Activated naive CD4-positive, alpha-beta T cell treated with Interleukin-2 at 50 U/mL for 16 hours (primary cell): ENCODE data around the gene ARHGAP22.

ENCODE experiments used
- DNase-seq: peaks from one replicate; pipeline ENCODE4 v3.0.0-alpha.2; 2020

Gene ARHGAP22

DNA sequence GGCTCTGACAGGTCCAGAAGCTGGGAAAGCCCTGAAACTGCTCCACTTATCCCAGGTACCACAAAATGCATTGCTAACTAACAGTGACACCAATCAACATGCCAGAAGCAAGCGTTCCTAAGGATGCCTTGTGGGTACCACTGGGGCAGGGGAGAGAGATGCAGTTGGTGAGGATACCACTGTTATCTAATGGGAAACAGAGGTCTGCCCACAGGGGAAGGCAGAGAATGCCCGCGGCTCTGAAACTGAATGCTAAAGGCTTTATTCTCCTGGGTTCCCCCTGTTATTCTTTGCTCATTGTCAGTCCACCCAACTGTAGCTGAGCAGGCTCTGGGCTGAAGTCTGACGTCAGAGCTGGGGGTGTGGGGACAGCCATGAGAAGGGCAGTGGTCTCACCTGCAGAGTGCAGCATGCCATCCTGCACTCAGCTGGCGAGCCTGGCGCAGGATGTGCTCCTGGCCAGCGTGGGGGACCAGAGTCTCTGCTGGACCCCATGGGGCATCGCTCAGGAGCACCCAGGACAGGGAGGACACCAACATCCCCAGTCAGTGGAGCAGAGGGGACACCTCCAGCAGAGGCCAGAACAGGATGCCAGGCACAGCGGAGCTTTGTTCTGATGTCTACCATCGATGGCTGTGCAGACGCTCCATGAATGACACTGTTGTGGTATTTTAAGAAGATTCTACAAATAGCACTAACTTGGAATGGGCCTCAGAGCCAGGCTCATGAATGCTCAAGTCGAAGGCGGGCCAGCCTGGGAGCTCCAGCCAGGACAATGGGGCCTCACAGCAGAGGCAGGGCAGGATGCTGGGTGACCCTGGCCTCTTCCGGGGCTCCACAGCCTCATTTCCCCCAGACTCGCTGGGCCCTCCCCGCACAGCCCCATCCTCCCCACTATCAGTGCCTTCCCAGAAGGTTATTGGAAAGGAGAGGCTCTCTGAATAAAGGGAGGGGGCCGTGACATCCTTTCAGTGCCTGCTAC, 95.8 kb downstream of the ARHGAP22 start:
- DNase-seq, result no peak

DNA sequence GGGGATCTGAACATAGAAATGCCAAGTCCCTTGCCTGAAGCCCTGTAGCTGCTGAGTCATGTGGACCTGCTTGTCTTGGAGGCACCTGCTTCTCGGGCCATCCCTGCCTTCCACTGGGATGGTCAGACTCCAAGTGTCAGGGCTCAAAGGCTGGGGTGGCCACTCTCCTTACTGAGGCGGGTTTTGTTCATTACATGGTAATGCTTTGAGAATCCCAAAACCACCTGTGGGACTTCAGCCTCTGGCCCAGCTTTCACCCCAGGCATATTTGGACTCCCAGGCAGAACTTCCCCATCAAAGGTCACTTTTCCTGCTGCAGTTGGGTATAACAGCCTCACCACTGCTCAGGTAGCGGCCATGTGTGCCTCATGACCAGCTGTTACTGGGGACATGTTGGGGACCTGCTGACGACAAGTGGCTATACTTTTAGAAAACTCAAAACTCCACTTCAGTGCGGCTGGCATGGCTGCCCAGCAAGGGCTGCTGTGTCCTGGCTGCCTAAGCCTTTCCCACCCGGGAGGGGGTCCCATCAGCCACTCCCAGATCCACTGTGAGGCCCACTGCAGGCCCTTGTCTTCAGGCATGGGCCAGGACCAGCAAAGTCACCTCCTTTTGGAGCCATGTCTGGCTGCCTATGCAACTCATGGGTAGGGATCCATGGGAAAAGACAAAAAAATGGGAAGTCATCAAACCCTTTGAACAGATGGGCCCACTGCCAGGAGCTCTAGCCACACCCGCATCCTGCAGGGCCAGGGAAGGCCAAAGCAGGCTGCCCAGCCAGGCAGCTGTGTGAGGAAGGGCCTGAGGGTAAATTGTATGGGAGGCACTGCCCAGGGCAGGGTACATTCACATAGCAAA, 96.7 kb downstream of the ARHGAP22 start:
- no peak for DNase-seq

DNA sequence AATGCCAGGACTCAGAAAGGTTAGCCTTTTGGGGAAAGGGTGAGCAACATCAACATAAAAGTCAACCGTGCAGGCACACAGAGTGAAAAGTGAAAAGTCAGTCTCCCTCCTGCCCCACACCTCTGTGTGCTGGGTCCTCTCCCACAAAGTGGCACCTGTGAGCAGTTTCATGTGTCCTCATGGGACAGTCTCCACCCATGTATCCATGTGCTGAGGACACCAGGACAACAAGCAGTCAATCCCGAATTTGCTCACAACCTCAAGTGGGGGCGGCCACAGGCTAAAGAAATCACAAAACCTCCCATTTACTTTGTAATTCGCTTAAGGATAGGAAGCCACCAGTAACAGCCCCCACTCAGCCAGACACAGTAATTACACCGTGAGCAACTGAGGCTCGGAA, 97.4 kb downstream of the ARHGAP22 start:
- DNase-seq, result no peak

DNA sequence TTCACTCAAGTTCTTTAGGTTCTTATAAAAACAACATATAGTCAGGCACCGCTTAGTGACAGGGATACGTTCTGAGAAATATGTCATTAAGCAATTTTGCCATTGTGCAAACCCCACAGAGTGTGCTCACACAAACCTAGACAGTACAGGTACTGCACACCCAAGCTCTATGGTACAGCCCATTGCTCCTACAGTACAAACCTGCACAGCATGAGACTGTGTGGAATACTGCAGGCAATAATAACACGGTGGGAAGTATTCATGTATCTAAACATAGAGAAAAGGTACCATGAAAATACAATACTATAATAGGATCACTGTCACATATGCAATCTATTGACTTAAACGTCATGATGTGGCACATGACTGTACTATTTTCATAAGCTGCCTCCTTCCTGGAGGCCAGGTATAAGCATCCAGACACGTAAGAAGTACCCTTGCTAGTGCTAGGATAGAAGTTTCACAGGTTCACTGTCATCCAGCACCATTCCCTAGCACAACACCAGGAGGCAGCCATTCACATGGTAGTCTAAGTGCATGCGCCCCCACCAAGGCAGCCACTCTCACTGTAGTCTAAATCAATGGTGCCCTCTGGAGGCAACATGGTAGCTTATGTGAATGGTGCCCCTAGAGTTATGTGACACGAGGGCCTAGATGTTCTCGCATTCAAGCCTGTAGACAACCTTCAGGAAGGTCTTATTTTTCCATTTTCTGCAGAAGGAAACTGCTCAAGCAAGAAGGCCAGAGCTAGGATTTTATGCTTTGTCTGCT, 98.5 kb downstream of the ARHGAP22 start:
- DNase-seq, result no peak

DNA sequence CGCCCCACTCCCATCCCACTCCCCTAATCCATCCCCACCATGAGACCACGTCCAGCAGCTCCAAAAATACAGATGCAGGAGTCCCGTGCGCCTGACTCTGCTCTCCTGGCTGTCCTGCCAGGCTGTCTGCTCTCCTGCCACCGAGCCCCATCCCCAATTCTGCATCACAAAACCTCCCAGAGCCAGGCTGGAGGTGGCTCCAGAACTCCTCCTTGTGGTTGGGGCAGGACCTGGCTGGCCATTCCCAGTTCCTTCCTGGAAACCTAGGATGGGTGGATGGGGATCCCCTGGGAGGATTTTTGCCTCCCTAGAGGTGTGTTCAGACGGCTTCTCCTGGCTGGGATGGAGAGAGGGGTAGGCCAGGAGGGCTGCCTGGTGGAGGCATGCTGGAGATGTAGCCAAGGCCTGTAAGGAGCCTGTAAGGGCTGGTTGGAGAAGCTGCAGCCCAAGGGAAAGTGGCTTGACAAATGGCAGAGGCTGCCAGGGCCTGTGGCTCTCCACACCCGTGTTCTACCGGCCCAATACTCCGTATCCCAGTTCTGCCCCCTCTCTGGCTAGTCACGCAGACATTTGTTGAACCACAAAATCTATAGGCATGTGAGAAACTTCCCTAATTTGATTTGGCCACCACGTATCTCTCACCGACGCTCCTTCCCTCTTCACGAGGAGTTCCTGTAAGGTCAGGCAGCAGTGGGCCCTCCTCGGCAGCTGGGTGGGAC, 99.3 kb downstream of the ARHGAP22 start:
- DNase-seq, result no peak

DNA sequence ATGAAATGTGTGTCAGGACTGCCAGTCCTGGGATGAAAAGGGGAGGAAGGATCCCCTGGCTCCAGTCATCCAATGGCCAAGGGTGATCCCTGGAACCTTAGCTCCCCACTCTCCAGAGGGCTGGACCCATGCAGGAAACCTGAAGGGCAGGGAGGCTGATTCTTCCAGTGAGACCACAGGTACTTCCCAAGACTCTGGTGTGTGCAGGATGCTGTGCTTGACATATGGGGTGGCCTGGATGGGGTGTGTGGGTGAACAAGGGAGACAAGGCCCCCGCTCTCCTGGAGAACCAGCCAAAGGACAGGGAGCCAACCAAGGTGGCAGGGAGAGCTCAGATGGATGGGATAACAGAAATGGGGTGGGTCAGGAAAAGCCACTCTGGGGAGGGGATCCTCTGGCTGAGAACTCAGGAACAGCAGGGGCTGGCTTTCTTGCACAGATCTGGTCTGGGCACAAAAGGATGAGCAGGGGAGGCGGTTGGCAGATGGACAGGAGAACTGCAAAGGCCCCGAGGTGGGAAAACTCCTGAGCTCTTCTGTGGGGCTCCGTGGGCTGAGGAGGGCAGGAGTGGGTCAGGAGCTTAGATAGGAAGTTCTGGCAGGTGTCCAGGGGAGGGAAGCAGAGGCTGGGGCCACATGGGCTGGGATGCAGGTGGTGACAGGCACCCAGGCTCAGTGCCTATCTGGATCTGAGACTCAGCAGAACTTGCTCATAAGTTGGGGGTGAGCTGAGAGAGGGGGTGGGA, 100.6 kb downstream of the ARHGAP22 start:
- no peak for DNase-seq

DNA sequence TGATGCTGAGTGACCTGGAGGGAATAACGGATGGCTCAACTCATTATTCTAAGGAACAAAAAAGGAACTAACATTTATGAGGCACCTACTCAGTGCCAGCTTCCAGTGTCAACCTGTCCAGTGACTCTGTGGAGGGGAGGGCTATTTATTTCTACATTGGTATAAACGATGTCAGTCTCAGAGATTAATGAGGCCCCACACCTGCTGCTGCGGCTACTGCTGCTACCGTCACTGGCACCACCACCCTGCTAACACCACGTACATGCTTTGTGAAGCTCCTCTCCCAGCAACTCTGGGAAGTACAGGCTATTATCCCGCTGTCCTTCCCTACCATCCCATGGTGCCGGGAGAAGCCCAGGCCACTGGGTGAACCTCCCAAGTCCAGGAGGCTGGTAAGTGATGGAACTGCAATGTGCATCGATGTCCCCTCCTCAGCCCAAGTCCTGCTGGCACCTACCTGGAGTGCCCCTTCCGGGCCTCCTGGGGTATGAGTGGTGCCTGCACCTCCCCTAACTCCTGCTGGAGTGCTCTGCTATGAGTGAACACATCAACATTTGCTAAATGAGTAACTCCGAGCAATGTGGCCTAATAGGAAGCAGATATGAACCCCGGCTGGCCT, 101.5 kb downstream of the ARHGAP22 start:
- no peak for DNase-seq

DNA sequence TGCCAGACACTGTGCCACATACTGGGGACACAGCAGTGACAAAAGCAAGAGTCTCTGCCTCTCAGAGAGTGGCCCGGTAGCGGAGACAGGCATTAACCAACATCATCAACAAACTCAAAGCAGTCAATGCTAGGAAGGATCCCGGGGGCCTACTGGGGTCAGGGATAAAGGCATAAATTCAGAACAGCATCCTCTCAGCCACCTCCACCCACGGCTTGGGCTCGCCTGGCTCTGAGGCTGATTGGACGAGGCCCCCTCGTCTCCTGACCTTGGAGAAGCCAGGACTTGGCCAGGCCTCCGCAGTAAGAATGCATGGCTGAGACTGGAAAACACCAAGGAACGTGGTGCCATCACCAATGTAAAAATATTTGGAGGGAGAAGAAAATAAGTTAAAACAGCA, 102.1 kb downstream of the ARHGAP22 start:
- no peak for DNase-seq

DNA sequence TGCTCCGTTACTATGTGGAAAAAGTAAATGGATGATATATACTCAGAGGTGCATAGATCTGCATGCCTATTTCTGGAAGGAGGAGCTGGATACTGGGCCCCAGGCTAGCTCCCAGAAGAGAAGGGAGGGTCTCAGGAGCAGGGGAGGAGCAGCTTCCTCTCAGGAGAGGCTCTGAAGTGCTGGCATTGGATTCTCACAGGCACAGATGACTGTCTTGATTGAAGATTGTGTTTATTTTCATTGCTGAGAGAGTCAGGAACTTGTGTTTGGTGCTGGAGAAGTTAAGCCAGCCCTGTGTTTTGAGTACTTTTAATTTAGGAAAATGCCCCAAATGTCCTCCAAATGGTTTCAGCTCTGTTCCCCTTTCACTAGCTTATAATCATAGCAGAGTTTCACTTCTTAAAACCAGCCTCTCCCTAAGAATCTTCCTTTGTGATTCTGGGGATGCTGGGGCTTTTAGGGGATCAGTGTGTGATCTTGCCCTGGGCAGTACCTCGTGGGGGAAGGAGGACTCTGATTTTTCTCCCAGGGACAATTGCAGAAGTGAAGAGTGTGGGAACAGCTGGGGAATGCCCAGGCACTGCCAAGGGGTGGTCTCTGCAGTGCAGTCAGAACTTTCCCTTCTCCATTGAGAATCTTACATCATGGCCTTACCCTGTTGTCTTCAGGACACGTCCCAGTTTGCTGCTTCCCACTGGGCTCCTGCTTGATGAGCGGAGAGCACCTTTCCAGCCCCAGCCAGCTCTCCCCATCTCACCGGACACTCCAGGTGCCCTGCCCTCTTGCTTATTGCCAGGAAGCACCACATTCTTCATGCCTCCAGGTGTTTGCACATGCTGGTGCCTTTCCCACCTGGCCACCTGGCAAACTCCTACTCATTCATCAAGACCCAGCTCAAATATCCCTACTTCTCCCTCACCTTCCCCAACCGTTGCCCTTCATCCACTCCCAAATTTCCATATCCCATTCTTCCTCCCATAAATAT, 102.8 kb downstream of the ARHGAP22 start:
- DNase-seq, result no peak

DNA sequence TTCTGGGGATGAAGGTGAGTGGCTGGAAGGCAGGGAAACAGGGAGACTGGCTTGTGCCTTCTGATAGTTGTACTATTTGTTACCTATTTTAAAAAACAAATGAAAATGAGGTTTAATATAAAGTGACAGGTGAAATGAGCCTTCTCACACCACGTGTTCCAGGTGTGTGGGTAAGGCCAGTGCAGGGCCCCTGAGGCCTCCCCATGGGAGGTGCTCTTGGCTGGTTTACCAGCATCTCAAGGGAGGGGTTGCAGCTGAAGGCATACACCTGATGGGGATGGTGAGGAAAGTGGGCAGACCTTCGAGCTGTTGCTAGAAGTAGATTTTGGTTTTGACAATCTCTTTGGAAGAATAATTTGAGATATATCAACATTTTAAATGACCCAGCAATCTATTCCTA, 103.6 kb downstream of the ARHGAP22 start:
- DNase-seq, result no peak

DNA sequence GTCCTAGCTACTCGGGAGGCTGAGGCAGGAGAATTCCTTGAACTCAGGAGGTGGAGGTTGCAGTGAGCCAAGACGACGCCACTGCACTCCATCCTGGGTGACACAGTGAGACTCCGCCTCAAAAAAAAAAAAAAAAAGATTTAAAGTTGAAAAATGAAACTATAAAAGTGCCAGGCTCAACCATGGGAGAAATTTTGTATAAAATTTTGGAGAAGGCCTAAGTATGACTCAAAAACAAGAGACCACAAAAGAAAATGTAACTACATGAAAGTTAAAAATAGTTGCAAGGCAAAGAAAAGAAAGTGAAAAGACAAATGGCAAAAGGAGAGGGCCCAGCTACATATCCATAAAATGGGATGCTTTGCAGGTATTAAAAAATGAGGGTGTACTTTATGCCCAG, 104.1 kb downstream of the ARHGAP22 start:
- no peak for DNase-seq

DNA sequence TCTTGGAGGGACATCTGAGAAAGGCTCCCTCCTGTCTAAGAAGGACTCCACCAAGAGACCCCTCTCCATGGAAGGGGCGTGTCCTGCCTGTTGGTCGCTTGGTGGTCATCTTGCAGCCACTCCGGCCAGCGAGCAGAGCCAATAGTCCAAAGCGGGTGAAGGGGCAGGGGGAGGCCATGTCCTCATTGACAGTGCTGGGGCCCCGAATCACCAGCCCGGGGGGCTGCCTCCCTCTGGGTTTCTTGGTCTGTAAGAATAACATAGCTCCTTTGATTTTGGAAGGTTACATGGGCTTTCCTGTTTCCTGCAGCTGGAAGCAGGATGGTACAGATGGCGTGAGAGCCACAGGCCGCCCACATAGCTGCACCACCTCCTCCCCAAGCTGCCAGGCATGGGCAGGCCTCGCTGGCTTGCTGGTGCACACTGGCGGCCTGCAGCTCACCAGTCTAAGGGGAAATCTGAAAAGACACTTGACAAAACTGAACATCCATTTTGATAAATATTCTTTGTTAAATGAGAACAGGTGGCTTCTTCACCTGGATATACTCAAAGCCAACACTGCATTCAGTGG, 105.8 kb downstream of the ARHGAP22 start:
- DNase-seq, result no peak

DNA sequence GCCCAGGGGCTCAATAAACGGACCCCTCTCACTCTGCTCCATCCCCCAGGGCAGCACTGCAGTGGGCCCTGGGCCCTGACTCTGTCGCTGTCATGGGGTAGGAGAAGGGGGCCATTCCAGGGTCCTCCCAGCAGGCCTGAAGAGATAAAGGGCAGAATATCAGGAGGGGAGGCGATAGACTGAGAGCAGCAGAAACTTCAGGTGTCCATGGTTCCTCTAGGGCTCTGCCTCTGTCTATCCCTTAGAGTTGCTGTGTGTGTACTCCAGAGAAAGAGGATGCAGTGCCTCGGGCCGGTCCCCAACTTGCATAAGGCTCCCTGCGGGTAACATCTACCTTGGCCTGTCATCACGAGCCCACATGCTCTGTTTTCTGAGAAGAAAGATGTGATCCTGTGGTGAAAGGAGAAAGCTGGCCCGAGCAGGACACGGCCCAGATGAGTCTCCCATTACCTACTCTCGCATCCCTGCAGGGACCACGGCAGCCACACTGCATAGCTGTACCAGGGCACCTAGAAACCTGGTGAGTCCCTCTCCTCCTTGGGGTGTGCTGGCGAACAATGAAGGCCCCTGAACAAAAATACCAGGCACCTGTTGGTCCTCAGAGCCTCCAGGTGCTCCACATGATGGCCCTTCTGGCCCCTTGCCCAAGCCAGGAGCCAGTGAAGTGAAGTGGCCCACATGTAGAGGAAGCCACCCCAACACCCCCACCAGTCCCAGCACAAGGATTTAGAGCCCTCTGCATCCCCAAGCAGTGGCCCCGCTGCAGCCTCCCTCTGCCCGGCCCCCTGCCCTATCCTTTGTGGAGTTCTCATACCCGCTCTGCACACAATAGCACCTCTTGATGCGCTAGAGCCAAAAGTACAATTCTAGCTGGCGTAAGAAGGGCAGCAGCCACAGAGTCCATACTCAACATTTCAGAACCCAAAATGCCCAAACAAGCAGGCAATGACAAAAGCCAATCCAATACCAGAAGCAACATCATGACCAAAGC, 106.8 kb downstream of the ARHGAP22 start:
- no peak for DNase-seq

DNA sequence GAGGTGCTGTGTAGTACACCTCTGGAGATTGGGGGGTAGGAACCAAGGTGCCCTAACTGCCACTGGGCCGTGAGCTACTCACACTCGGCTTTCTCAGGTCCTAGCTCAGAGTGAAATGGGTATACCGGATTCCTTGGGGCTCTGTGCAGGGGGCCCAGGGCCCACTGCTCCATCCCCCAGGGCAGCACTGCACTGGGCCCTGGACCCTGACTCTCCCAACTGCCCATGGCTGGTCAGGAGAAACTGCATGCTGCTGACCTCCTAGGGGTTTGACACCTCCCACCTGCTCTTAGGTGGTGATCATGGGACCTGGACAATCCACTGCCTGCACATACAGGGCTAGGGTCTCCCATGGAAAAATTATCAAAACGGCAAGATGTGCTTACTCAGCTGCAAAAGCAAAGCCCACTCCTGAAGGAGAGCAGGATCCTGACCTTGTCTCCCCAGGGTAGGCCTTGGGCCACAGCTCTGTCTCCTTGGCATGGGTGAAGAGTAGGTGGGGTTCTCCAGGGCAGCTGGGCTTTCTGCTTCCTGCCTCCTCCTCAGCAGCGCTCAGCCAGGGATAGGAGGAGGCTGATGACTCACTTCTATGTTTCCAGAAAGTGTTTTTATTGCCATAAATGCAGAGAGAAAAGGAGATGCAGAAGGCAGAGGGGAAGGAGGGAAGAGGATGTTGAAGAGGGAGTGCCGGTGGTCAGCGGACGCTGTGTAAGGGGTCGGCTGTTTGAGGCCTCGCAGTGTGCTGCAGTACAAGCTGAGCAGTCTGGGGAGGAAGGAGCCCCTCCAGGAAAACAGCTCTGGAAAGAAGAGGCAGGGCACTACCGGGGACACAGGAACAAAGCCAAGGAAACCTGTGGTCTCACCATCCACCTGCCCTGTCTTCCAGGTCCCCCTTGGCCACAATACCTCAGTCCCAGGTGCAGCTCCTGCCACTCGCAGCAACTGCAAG, 107.8 kb downstream of the ARHGAP22 start:
- DNase-seq, result no peak

DNA sequence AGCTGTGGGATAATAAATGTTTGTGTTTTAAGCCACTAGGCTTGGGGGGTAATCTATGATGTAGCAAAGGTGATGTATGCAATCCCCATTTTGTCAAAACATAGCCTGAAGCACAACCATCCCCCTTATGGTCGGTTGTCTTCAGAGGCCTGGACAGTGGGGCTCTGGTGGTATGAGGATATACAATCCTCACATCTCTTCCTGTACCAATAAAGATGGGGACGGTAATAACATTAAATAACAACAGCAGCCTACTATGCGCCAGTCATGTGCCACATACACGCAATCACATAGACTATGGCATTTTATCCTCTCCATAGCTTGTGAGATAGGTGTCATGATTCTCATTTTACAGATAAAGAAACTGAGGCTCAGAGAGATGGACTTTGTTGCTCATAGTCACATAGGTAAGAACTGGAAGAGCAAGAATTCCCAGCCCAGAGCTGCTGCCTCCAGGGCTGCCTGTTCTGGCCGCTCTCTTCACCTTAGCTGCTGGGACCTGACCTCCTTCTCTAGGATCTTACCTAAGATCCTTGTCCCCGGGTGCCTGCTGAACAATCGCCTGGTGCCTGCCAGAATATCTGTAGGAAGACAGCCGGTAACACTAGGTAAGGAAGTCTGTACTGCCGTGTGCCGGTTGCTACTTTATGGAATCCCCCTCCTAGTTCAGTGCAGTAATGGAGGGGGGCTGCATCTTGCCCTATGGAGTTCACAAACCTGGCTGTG, 108.6 kb downstream of the ARHGAP22 start:
- no peak for DNase-seq
